Endothelial cell of umbilical vein (primary cell): ENCODE results near the gene CROCC2. TPM values are rescaled to one million over a fixed set of nuclear protein-coding genes. Genes with fewer than 3 reads are reported as not detected.

Experiments used
- BruUV-seq: library from RNA; stranded (reverse); fragments of 400-500 nt; replicated peaks from 2 replicates; lab custom pipeline; 2021; lab: Mats Ljungman, UMichigan
- CTCF ChIA-PET: fragments of 300-600, 350-600 bp; sonication (Branson Sonifier 250); formaldehyde crosslinking; loops from one replicate; lab custom pipeline; 2021; ENCODE audit warnings: antibody characterized with exemption, inconsistent platforms; lab: Charles Lee
- POLR2A ChIA-PET: fragments of 300-600, 350-600 bp; sonication (Branson Sonifier 250); formaldehyde crosslinking; loops from one replicate; lab custom pipeline; 2021; ENCODE audit warnings: antibody characterized with exemption, inconsistent platforms; lab: Charles Lee
- DNase-seq: peaks from one replicate; pipeline ENCODE4 v3.0.0-alpha.2; 2011; ENCODE audit warnings: low read depth, low spot score
- FAIRE-seq: peaks from 2 replicates; lab custom pipeline; 2011; peaks lifted over from hg19 to GRCh38; lab: Jason Lieb, UNC
- H2AFZ ChIP-seq: 2 replicates; pipeline ENCODE4 v1.6.0; 2012; ENCODE audit warnings: low read depth, low read length, control low read depth, inconsistent platforms
- H3K27ac ChIP-seq: 2 replicates; pipeline ENCODE4 v1.5.1; 2011; ENCODE audit warnings: low read depth, mild to moderate bottlenecking, control low read depth, low read length, moderate library complexity; ENCODE audit not compliant: insufficient read depth
- H3K27me3 ChIP-seq, 2 experiments: 2 replicates each; pipeline versions ENCODE4 v1.6.0 to v1.6.1; 2011; ENCODE audit warnings: low read length in 2 of 2, mixed read lengths in 1 of 2; ENCODE audit not compliant: control insufficient read depth in 2 of 2, insufficient read depth in 2 of 2
- H3K36me3 ChIP-seq, 2 experiments: 2 replicates in 1 of 2; 3 replicates in 1 of 2; pipeline ENCODE4 v1.5.1; 2011; ENCODE audit warnings: low read length in 2 of 2, mild to moderate bottlenecking in 1 of 2, moderate library complexity in 1 of 2; ENCODE audit not compliant: control insufficient read depth in 2 of 2, insufficient read depth in 2 of 2; ENCODE audit errors: extremely low read depth in 1 of 2
- H3K4me1 ChIP-seq: 3 replicates; pipeline ENCODE4 v1.5.1; 2011; ENCODE audit warnings: mild to moderate bottlenecking, low read length; ENCODE audit not compliant: control insufficient read depth, insufficient read depth; ENCODE audit errors: extremely low read depth
- H3K4me2 ChIP-seq: 2 replicates; pipeline ENCODE4 v1.6.1; 2011; ENCODE audit warnings: low read length, control low read depth, mixed read lengths; ENCODE audit not compliant: insufficient read depth
- H3K4me3 ChIP-seq, 3 experiments: fragments of 200-600 bp in 1 of 3; sonication (generic), shearing (Covaris generic) in 1 of 3; replicated peaks in 1 of 3; 2 replicates each; pipeline ENCODE4 v1.5.1; 2011 to 2016; ENCODE audit warnings: control low read depth in 3 of 3, low read length in 3 of 3, mild to moderate bottlenecking in 2 of 3, inconsistent platforms in 1 of 3, low read depth in 1 of 3, moderate library complexity in 1 of 3; ENCODE audit not compliant: insufficient read depth in 1 of 3
- H3K79me2 ChIP-seq: 2 replicates; pipeline ENCODE4 v1.6.0; 2012; ENCODE audit warnings: low read length, inconsistent platforms; ENCODE audit not compliant: control insufficient read depth, insufficient read depth
- H3K9ac ChIP-seq: replicated peaks from 2 replicates; pipeline ENCODE3; 2011; ENCODE audit warnings: low read length, control low read depth; ENCODE audit not compliant: insufficient read depth; ENCODE audit errors: extremely low read depth
- H3K9me1 ChIP-seq: replicated peaks from 3 replicates; pipeline ENCODE4 v1.6.0; 2011; ENCODE audit warnings: mild to moderate bottlenecking, low read length; ENCODE audit not compliant: control insufficient read depth, insufficient read depth; ENCODE audit errors: extremely low read depth
- H3K9me3 ChIP-seq: replicated peaks from 2 replicates; pipeline ENCODE4 v1.5.1; 2012; ENCODE audit warnings: low read length, inconsistent platforms; ENCODE audit not compliant: control insufficient read depth, insufficient read depth
- H4K20me1 ChIP-seq: replicated peaks from 2 replicates; pipeline ENCODE3; 2011; ENCODE audit warnings: mild to moderate bottlenecking, low read length; ENCODE audit not compliant: control insufficient read depth, insufficient read depth; ENCODE audit errors: extremely low read depth
- EZH2 ChIP-seq: IDR thresholded peaks from 2 replicates; pipeline ENCODE4 v1.6.1; 2012; ENCODE audit warnings: borderline replicate concordance, low read depth, mild to moderate bottlenecking, moderate library complexity, low read length, inconsistent platforms; ENCODE audit not compliant: severe bottlenecking
- FOS ChIP-seq: IDR thresholded peaks from 2 replicates; pipeline ENCODE4 v1.6.1; 2011; ENCODE audit warnings: mild to moderate bottlenecking, low read length, moderate library complexity, borderline replicate concordance; ENCODE audit not compliant: insufficient read depth
- GATA2 ChIP-seq: IDR thresholded peaks from 2 replicates; pipeline ENCODE4 v1.7.0; 2011; ENCODE audit warnings: low read depth, mild to moderate bottlenecking, moderate library complexity, mixed read lengths, low read length; ENCODE audit not compliant: insufficient read length, insufficient read depth
- JUN ChIP-seq: IDR thresholded peaks from 2 replicates; pipeline ENCODE4 v1.6.1; 2011; ENCODE audit warnings: borderline replicate concordance, low read depth; ENCODE audit not compliant: insufficient read length, insufficient read depth
- MYC ChIP-seq: IDR thresholded peaks from one replicate; pipeline ENCODE4 v1.6.1; 2011; ENCODE audit warnings: mild to moderate bottlenecking, low read depth, low read length
- POLR2AphosphoS5 ChIP-seq: IDR thresholded peaks from 2 replicates; pipeline ENCODE4 v1.6.1; 2012; ENCODE audit warnings: low read depth, mild to moderate bottlenecking, control low read depth, low read length, moderate library complexity; ENCODE audit not compliant: insufficient read depth
- dilution Hi-C: fragments of 300-500 bp; cut with MboI; formaldehyde crosslinking; loops from one replicate; pipeline ENCODE4 v1.15.0; 2019; ENCODE audit warnings: low sequenced_read_pairs; ENCODE audit not compliant: extremely low pct_ligation_motif_present
- intact Hi-C: fragments of 100-400 bp; cut with micrococcal nuclease; formaldehyde crosslinking; loops from one replicate; pipeline ENCODE4 v1.10.0; 2022
- polyA plus RNA-seq, 4 experiments: library from polyadenylated mRNA; depleted of rRNA in 3 of 4; stranded (reverse) in 3 of 4; unstranded in 1 of 4; fragments of >200 nt; gene quantifications; 2 replicates each; pipeline versions ENCODE4 v1.2.1 to v1.2.3, GENCODE V29; 2011 to 2012; ENCODE audit warnings: missing spikeins in 1 of 4
- total RNA-seq: library from RNA; stranded (reverse); gene quantifications from 2 replicates; pipeline ENCODE4 v1.2.3, GENCODE V29; 2021
- TF ChIP-seq, protein P1 (sequence below): IDR thresholded peaks from 2 replicates; pipeline ENCODE4 v1.6.1; 2011; ENCODE audit not compliant: insufficient read depth, insufficient read length
- TF ChIP-seq, protein P2 (sequence below), 2 donors: IDR thresholded peaks; 1 replicate in 1 of 2; 2 replicates in 1 of 2; pipeline ENCODE4 v1.5.1; 2011; ENCODE audit warnings: low read length in 2 of 2, mild to moderate bottlenecking in 2 of 2, moderate library complexity in 2 of 2, control low read depth in 1 of 2, inconsistent platforms in 1 of 2, low read depth in 1 of 2; ENCODE audit not compliant: insufficient read depth in 1 of 2; ENCODE audit errors: extremely low read depth in 1 of 2

The CROCC2 gene
- total and polyA plus RNA-seq, 2 donors (not counting 3 experiments of a cell fraction or from before 2014, with no cell fraction given): not detected

DNA sequence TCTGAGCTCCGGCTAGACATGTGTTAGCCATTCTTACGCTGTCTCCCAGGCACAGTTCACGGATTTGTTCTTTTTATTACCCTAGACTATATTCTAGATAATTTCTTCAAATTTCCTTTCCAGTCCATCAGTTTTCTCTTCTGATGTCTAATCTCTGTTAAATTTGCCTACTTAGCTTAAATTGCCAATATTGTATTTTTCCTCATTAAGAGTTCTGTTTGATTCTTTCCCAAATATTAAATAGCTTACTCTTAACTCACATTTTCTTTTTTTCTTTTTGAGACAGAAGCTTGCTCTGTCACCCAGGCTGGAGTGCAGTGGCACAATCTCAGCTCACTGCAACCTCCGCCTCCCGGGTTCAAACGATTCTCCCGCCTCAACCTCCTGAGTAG is 21.2 kb downstream of the CROCC2 start:
- ChIA-PET CTCF (interaction anchor here (0.8 to 1.5 kb wide), 5 partner anchors 12 to 151 kb away, joined by 3 to 5 read pairs (median 3); no protein-coding TSS in a partner anchor), POLR2A (interaction anchor here (0.6 kb wide), 1 partner anchor 364 kb away, joined by 3 read pairs; no protein-coding TSS in a partner anchor)
- BruUV-seq: no TSS peak
- H3K4me2 ChIP-seq: no peak overlapping the region
- intact Hi-C loops: no loop called here
- no peaks in the 10 kb centered on the region for H3K9me3 ChIP-seq
- no peaks in the 10 kb centered on the region for H4K20me1 ChIP-seq
- no peaks in the 10 kb centered on the region for H3K27me3 ChIP-seq
- no peak for DNase-seq
- H3K36me3 ChIP-seq: no peaks in the 10 kb centered on the region
- no peak overlapping the region for H3K4me3 ChIP-seq
- no peak for FAIRE-seq
- TF ChIP-seq MYC (no peak), GATA2 (no peak), FOS (no peak), JUN (no peak), POLR2AphosphoS5 (no peak), EZH2 (no peak)
- TF ChIP-seq, protein P1, sequence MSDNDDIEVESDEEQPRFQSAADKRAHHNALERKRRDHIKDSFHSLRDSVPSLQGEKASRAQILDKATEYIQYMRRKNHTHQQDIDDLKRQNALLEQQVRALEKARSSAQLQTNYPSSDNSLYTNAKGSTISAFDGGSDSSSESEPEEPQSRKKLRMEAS: no peak
- TF ChIP-seq, protein P2, sequence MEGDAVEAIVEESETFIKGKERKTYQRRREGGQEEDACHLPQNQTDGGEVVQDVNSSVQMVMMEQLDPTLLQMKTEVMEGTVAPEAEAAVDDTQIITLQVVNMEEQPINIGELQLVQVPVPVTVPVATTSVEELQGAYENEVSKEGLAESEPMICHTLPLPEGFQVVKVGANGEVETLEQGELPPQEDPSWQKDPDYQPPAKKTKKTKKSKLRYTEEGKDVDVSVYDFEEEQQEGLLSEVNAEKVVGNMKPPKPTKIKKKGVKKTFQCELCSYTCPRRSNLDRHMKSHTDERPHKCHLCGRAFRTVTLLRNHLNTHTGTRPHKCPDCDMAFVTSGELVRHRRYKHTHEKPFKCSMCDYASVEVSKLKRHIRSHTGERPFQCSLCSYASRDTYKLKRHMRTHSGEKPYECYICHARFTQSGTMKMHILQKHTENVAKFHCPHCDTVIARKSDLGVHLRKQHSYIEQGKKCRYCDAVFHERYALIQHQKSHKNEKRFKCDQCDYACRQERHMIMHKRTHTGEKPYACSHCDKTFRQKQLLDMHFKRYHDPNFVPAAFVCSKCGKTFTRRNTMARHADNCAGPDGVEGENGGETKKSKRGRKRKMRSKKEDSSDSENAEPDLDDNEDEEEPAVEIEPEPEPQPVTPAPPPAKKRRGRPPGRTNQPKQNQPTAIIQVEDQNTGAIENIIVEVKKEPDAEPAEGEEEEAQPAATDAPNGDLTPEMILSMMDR (IDR thresholded peaks at IDR 0.05; ENCODE audit: extremely low read depth in 1 of 2, insufficient read depth in 1 of 2, low read depth in 1 of 2, low read length in 2 of 2): no peak
- H3K9me1 ChIP-seq: no peaks in the 10 kb centered on the region
- H2AFZ ChIP-seq: no peak overlapping the region
- no peak overlapping the region for H3K27ac ChIP-seq
- no peaks in the 10 kb centered on the region for H3K79me2 ChIP-seq
- no peak overlapping the region for H3K9ac ChIP-seq
- dilution Hi-C loops: no loop called here
- no peaks in the 10 kb centered on the region for H3K4me1 ChIP-seq
